GM10266 (cell line): ENCODE measurements around the gene EFCC1.

Source experiments
- DNase-seq: peaks from one replicate; pipeline ENCODE4 v3.0.0; 2012; ENCODE audit errors: extremely low spot score
- CTCF ChIP-seq: IDR thresholded peaks from 2 replicates; pipeline ENCODE4 v1.5.1; 2012; ENCODE audit warnings: mild to moderate bottlenecking, low read depth; ENCODE audit not compliant: control insufficient read depth, insufficient read depth; ENCODE audit errors: missing control alignments

Gene EFCC1

GRCh38 chr3:129077222-129077621 lies 76.1 kb downstream of the EFCC1 start:
- no peak for TF ChIP-seq CTCF
- no peak for DNase-seq

- no peak for DNase-seq
- no peak for TF ChIP-seq CTCF
These were observed 77.4 kb downstream of the EFCC1 start for GRCh38 chr3:129078510-129078909.

- no peak for TF ChIP-seq CTCF
- DNase-seq: no peak
These were observed 80.4 kb downstream of the EFCC1 start for GRCh38 chr3:129081503-129081902.

GRCh38 chr3:129082026-129082425 lies 80.9 kb downstream of the EFCC1 start:
- TF ChIP-seq CTCF: no peak
- no peak for DNase-seq

GRCh38 chr3:129084501-129084900 lies 83.4 kb downstream of the EFCC1 start:
- DNase-seq: no peak
- TF ChIP-seq CTCF: no peak

- no peak for DNase-seq
- TF ChIP-seq CTCF: no peak
These were observed 84.1 kb downstream of the EFCC1 start for GRCh38 chr3:129085165-129085715.

- TF ChIP-seq CTCF: no peak
- DNase-seq: no peak
These were observed 84.7 kb downstream of the EFCC1 start for GRCh38 chr3:129085818-129086217.
